HG03469 (cell line): ENCODE data around the gene ZNF354C.
"Not testable (repeated sequence)": the region's sequence is repeated elsewhere in the genome, so short reads cannot be mapped to it uniquely, and the experiment has no call there.

Source experiments
- ATAC-seq: cut with Tn5 transposase; IDR thresholded peaks from one replicate; pipeline ENCODE4 v1.9.1; 2021; ENCODE audit warnings: mild to moderate bottlenecking, moderate library complexity, moderate number of reproducible peaks; ENCODE audit not compliant: unreplicated experiment

The ZNF354C gene

GRCh38 chr5:179060116-179061008, at the start of gene ZNF354C:
TSS of gene ZNF354C (plus strand) at chr5:179060373. CDS start at chr5:179062069, 1,696 bp downstream.
- no peak for ATAC-seq

- peak; percentile 87 for ATAC-seq
Observed at GRCh38 chr5:179023528-179024189, 36.5 kb upstream of the ZNF354C start, which contains the start of gene ZNF879. TSS of gene ZNF879 (plus strand) at chr5:179023804. CDS start at chr5:179025005, 1,201 bp downstream.

GRCh38 chr5:179033004-179033580, 27.1 kb upstream of the ZNF354C start:
- no peak for ATAC-seq

GRCh38 chr5:179044765-179045164, 15.4 kb upstream of the ZNF354C start:
- no peak for ATAC-seq

GRCh38 chr5:179051784-179052183, 8.4 kb upstream of the ZNF354C start:
- ATAC-seq: no peak

- ATAC-seq: no peak
Observed at GRCh38 chr5:179054036-179054785, 6.0 kb upstream of the ZNF354C start.

GRCh38 chr5:179054876-179055275, 5.3 kb upstream of the ZNF354C start:
- no peak for ATAC-seq

- no peak for ATAC-seq
Observed at GRCh38 chr5:179055436-179055835, 4.7 kb upstream of the ZNF354C start.

GRCh38 chr5:179055841-179056240, 4.3 kb upstream of the ZNF354C start:
- ATAC-seq: no peak

GRCh38 chr5:179061025-179061424, 852 bp downstream of the ZNF354C start:
- no peak for ATAC-seq

GRCh38 chr5:179065703-179066102, 5.5 kb downstream of the ZNF354C start:
- ATAC-seq: no peak

- ATAC-seq: no peak
Observed at GRCh38 chr5:179079165-179079987, 19.2 kb downstream of the ZNF354C start.

GRCh38 chr5:179080724-179081123, 20.6 kb downstream of the ZNF354C start:
- no peak for ATAC-seq

- ATAC-seq: no peak
Observed at GRCh38 chr5:179089502-179089901, 29.3 kb downstream of the ZNF354C start.

GRCh38 chr5:179101282-179101681, 41.1 kb downstream of the ZNF354C start:
- ATAC-seq: not testable (repeated sequence)

- ATAC-seq: no peak
Observed at GRCh38 chr5:179110528-179110927, 50.4 kb downstream of the ZNF354C start.

GRCh38 chr5:179111267-179112207, 51.4 kb downstream of the ZNF354C start:
- ATAC-seq: no peak

GRCh38 chr5:179112469-179113142, 52.4 kb downstream of the ZNF354C start:
- no peak for ATAC-seq
